HG02610 (cell line): ENCODE measurements around the gene PTPRN2.
"Not testable (repeated sequence)": the region's sequence is repeated elsewhere in the genome, so short reads cannot be mapped to it uniquely, and the experiment has no call there.

ENCODE experiments used
- ATAC-seq: cut with Tn5 transposase; IDR thresholded peaks from one replicate; pipeline ENCODE4 v1.9.1; 2021; ENCODE audit warnings: mild to moderate bottlenecking, moderate library complexity; ENCODE audit not compliant: unreplicated experiment

PTPRN2 gene

DNA sequence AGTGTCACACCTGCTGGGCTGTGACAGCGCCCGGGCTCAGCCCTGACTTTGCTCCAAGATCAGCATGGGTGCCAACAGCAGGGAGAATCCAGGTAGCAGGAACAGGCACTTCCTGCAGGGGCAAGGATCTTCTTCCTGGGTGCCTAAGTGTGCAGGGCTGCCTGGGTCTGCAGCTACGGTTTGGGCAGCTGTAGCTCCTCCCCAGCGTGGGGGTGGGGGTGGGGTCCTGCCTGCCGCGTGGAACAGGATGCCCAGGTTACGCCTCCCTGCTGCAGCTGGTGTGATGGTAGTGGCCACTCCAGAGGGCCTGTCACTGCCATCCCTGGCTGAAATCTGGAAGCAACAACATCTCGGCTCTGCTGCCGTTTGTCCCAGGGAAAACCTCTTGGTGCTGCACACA is 981.5 kb downstream of the PTPRN2 start:
- ATAC-seq = no peak

GRCh38 chr7:157605638-157606037 is 982.0 kb downstream of the PTPRN2 start:
- no peak for ATAC-seq

- no peak for ATAC-seq
Observed at GRCh38 chr7:157604661-157605381, 982.8 kb downstream of the PTPRN2 start.

DNA sequence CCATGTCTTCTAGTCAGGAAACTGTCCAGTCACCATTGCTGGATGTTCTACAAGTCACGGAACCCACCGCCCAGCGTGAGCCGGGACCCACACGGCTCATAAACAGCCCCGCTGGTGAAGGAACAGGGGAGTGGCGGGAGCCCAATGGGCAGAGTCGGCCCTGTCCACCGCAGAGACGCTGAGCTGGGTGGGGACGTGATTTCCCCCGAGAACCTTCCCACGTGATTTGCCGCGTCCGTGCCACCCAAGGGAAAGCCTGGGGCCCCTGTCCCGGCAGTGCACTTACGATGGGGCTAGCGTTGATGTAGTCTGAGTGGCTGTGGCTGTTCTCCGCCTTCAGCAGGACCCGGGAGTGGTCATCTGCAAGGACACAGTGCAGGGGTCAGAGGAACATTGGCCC is 983.9 kb downstream of the PTPRN2 start:
- ATAC-seq = no peak

DNA sequence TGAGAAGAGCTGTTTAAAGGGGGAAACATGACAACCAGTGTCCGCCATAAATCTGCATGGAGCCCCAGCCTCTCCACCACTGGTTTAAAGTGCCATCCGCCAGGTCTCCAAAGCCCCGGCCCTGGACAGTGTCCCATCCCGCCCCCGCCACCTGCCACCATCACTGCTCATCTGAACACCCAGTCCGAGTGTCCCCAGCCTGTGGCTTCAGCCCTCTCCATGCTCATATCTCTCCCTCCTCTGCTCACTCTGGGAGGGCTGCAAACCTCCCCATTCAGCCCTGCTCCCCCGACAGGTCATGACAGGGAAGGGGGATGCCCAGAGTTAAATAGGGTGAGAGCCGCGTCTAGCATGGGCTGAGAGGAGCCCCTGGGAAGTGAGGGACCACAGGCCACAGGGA is 984.6 kb downstream of the PTPRN2 start:
- no peak for ATAC-seq

DNA sequence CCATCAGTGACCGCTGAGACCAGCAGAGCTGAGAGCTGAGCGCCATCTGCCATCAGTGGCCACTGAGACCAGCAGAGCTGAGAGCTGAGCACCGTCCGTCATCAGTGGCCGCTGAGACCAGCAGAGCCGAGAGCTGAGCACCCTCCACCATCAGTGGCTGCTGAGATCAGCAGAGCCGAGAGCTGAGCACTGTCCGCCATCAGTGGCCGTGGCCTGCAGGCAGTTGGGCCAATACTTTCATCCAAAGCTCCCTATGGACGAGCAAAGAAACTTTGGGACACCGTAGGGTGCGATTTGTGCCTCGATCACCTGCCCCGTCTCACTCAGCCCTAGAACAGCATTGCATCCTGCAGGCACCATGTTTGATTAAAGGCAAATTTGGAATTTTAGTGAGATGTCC is 985.0 kb downstream of the PTPRN2 start:
- ATAC-seq = no peak

- ATAC-seq = no peak
Observed at GRCh38 chr7:157602156-157602555, 985.5 kb downstream of the PTPRN2 start.

DNA sequence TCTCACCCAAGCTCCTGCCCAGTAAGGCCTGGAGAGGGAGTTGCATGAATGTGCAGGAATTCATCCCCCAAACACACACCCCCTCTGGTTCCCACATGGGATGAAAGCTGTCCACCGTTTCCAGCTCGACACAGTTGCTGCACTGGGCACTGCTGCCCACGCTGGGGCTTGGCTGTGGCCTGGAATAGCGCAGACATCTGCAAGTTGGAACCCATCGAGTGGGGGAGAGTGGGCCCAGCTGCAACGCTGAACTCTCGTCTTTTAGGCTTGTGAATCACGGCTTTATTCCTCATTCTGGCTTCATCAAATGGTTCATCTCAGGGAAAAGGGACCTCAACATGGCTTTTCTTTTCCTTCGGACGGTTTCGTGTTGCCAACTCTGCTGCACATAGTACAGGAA is 986.1 kb downstream of the PTPRN2 start:
- ATAC-seq = no peak

DNA sequence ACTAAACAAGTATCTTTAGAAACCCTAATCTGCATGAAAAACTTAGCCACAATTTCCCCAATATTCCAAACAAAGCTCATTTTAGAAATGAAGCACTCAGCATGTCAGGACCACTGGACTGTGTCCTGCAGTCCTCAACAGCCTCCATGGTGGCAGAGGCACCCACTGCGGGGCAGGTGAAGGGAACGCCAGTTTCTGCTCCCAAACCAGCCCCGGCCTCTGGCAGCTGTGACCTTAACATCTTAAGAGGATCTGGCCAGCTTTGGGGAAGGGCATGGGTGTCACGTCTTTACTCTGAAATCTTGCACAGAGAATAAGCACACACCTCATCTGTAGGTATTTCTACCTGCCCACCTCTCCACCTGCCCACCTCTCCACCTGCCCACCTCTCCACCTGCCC is 988.1 kb downstream of the PTPRN2 start:
- ATAC-seq = no peak

DNA sequence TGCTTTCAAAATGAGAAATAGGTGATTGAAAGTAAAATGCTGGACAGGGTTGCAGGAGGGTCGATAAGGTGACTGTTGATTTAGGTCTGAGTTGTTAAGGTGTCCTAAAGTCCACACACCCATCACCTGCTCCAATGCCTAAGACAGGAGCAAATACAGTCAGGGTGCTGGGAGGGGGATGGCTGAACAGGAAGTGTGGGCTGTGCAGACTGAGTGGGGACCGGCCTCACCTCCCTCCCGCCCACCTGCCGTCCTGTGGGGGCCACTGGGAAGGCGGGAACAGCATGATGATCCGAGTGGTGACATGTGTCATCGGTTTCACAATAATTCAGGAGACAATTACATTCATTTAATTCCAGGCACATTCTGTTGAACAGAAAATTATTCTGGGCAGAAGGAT is 990.1 kb downstream of the PTPRN2 start:
- no peak for ATAC-seq

DNA sequence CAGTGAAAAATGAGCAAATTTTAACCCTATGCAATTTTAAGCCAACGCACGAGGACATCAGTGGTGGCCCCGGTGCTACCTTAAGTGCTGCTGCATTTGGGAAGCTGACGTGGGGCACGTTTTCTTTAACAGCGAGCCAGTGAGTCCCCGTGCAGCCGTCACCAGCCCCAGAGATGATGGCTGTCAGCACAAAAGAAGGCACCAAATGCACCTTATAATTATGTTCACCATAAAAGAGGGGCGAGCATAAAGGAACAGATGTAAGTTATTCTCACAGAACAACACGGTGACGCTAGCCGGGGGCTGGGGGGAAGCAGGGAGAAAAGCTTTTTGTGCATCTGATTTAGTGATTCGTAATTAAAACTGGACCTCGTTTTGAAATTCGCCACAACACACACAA is 990.7 kb downstream of the PTPRN2 start:
- ATAC-seq = no peak

DNA sequence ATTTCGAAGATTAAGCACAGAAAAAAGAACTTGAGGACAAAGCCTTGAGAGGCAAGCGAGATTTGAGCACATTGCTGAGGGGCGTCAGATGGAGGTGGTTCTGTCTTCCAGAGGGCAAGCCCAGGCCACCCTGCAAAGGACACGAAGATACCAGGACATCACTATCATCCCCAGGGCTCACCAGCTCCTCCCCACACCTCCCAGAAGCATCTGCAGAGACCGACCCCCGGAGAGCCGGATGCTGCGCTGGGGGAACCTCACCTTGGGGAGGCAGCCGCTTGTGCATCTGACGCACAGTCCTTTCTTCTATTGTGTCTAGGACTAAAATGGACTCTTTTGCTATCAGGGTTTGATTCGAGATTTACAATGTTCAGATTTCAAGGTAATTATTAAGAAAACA is 991.2 kb downstream of the PTPRN2 start:
- no peak for ATAC-seq

- no peak for ATAC-seq
Observed at GRCh38 chr7:157596026-157596425, 991.6 kb downstream of the PTPRN2 start.

GRCh38 chr7:157595086-157595855 is 992.4 kb downstream of the PTPRN2 start:
- ATAC-seq = no peak

DNA sequence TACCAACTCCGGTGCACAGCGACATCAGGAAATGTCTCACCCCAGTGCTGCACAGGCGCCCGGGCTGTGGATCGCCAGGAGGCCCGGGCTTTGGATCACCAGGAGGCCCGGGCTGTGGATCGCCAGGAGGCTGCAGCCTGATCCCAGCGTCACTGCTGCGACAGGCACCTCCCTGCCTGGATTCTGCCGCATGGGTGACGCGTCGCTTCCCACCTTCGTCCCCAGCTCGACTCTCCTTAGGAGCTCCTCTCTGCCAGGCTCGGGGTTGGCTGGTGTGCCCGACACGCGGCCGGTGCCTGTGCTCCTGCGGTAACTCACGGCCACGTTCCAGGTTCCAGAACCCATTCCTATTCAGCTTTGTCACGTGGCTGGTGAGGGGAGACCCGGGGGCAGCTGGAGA is 993.3 kb downstream of the PTPRN2 start:
- no peak for ATAC-seq

GRCh38 chr7:157593541-157593940 is 994.1 kb downstream of the PTPRN2 start:
- ATAC-seq = no peak

DNA sequence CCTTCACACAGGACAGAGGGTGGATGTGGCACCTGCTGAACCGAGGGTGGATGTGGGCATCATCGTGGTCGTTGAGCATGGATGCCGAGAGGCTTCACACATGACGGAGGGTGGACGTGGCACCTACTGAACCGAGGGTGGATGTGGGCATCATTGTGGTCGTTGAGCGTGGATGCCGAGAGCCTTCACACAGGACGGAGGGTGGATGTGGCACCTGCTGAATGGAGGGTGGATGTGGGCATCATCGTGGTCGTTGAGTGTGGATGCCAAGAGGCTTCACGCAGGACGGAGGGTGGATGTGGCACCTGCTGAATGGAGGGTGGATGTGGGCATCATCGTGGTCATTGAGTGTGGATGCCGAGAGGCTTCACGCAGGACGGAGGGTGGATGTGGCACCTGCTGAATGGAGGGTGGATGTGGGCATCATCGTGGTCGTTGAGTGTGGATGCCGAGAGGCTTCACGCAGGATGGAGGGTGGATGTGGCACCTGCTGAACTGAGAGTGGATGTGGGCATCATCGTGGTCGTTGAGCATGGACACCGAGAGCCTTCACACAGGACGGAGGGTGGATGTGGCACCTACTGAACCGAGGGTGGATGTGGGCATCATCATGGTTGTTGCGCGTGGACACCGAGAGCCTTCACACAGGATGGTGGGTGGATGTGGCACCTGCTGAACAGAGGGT is 994.8 kb downstream of the PTPRN2 start:
- not testable (repeated sequence) for ATAC-seq

GRCh38 chr7:157590526-157590925 is 997.1 kb downstream of the PTPRN2 start:
- no peak for ATAC-seq

DNA sequence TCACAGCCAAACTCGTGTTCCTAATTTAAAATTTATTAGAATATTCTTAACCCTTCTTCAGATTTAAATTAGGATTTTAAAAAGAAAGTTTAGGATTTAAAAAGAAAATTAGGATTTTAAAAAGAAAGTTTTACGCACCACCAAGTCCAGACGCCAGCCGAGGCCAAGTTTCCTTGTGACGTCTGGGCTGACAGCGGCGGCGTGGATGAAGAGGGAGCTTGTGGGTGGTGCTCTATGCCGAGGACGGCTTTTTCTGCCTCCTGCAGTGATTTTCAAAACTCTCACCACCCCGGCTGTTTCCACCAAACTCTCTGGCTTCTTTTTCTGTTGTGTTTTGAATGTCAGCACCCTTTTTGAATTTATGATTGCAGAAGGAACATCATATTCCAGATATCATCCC is 997.9 kb downstream of the PTPRN2 start:
- no peak for ATAC-seq

DNA sequence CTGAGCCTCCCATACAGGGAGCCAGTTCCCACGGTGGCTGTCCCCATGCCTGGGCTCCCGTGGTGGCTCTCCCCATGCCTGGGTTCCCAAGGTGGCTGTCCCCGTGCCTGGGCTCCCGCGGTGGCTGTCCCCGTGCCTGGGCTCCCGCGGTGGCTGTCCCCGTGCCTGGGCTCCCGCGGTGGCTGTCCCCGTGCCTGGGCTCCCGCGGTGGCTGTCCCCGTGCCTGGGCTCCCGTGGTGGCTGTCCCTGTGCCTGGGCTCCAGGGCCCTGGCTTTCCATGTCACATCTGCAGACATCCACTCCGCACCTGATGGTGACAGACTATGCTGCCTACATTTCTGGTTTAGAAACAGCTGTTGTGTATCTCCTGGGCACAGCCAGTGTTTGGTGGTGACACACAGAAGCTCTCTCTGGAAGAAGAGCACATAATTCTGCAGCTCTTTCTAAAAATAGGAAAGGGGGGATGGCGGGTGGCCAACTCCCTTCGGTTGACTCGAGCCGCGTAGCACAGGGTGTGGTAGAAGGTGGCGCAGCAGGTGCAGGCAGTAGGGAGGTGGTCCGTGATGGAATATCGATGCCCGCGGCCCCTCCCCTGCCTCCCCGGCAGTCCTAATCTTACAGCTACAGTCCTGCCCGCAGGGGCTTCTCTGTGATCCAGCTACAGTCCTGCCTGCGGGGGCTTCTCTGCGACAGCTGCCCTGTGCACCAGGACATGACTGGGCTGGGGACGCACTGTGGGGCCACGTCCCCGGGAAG is 999.6 kb downstream of the PTPRN2 start:
- no peak for ATAC-seq
